Smooth muscle cell (in vitro differentiated cells): ENCODE measurements around the gene TOMM40. TPM values are rescaled to one million over a fixed set of nuclear protein-coding genes. Genes with fewer than 3 reads are reported as not detected.

Experiments used
- DNase-seq: peaks from one replicate; lab custom pipeline; 2025; ENCODE audit not compliant: unreplicated experiment; lab: John Stamatoyannopoulos, UW
- H2AFZ ChIP-seq: fragments of 200-600 bp; sonication (generic); 2 replicates; pipeline ENCODE4 v1.6.0; 2016; ENCODE audit warnings: antibody characterized with exemption, low read depth, mild to moderate bottlenecking
- H3F3A ChIP-seq: fragments of 200-600 bp; sonication (generic); 2 replicates; pipeline ENCODE4 v1.6.0; 2017; ENCODE audit warnings: antibody characterized with exemption, low read depth
- H3K27ac ChIP-seq: fragments of 200-600 bp; sonication (generic); 2 replicates; pipeline ENCODE4 v1.5.1; 2016; ENCODE audit warnings: low read depth, mild to moderate bottlenecking
- H3K27me3 ChIP-seq: fragments of 200-600 bp; sonication (generic); 2 replicates; pipeline ENCODE4 v1.6.1; 2016; ENCODE audit warnings: low read depth, mild to moderate bottlenecking
- H3K36me3 ChIP-seq: fragments of 200-600 bp; sonication (generic); 2 replicates; pipeline ENCODE4 v1.5.1; 2016; ENCODE audit warnings: low read depth
- H3K4me1 ChIP-seq: fragments of 200-600 bp; sonication (generic); 2 replicates; pipeline ENCODE4 v1.5.1; 2016; ENCODE audit warnings: low read depth
- H3K4me2 ChIP-seq: fragments of 200-600 bp; sonication (generic); 2 replicates; pipeline ENCODE4 v1.6.0; 2016; ENCODE audit warnings: mild to moderate bottlenecking
- H3K4me3 ChIP-seq: fragments of 200-600 bp; sonication (generic); 2 replicates; pipeline ENCODE4 v1.5.1; 2016; ENCODE audit warnings: mild to moderate bottlenecking
- H3K79me2 ChIP-seq: fragments of 200-600 bp; sonication (generic); 2 replicates; pipeline ENCODE4 v1.6.0; 2016; ENCODE audit warnings: low read depth, mild to moderate bottlenecking
- H3K9ac ChIP-seq: fragments of 200-600 bp; sonication (generic); 2 replicates; pipeline ENCODE4 v1.6.0; 2016; ENCODE audit warnings: low read depth
- H3K9me3 ChIP-seq: fragments of 200-600 bp; sonication (generic); replicated peaks from 2 replicates; pipeline ENCODE4 v1.5.1; 2016; ENCODE audit warnings: low read depth
- H4K20me1 ChIP-seq: fragments of 200-600 bp; sonication (generic); 2 replicates; pipeline ENCODE4 v1.6.0; 2016; ENCODE audit warnings: low read depth
- whole genome bisulfite sequencing: methylation state at CpG from one replicate; pipeline ENCODE4 v1.1.7; 2016; ENCODE audit warnings: low lambda C conversion rate; 5-methylcytosine and 5-hydroxymethylcytosine counted together
- polyA plus RNA-seq: library from polyadenylated mRNA; unstranded; fragments of >200 nt; fragmentation: Nextera tagmentation; extraction: Ambion mirVana; gene quantifications from 2 replicates; pipeline ENCODE4 v1.2.1, GENCODE V29; 2016
- total RNA-seq: library from RNA; depleted of rRNA; stranded (reverse); fragments of >200 nt; gene quantifications from 2 replicates; pipeline ENCODE4 v1.2.3, GENCODE V29; 2014
- TF ChIP-seq, protein P1 (sequence below): fragments of 200-600 bp; sonication (generic); IDR thresholded peaks from 2 replicates; pipeline ENCODE4 v1.5.1; 2017; ENCODE audit warnings: borderline replicate concordance, mild to moderate bottlenecking, antibody characterized with exemption; ENCODE audit not compliant: insufficient read depth, poor library complexity, severe bottlenecking

The TOMM40 gene
- total and polyA plus RNA-seq, 2 experiments from 2014 or later, result 65.0 to 96.0 TPM

DNA sequence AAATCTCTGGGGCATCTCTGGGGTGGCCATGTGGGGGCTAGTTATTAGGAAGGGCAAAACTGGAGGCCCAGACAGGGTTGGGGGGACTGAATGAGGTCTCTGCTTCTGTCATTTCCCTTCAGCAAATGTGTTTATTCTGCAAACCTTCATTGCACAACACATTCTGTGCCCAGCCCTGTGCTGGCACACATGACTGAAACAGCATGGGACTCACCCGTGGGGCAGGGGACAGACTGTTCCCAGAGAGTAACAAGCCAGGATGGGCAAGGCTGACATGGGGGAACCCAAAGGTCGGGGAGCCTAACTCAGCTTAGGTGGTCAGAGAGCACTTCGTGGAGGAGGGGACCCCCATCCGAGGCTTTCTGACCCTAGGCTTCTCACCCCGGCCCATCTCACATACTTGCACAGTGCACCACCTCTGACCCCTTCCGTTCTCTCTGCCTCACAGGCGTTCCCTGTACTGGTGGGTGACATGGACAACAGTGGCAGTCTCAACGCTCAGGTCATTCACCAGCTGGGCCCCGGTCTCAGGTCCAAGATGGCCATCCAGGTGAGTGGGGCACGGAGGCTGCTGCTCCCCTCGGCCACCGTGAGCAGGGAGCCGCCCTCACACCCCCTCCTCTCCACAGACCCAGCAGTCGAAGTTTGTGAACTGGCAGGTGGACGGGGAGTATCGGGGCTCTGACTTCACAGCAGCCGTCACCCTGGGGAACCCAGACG is 2.4 kb downstream of the TOMM40 start:
- H3K4me3 ChIP-seq, result no peak overlapping the region
- no peaks in the 10 kb centered on the region for H3K9me3 ChIP-seq
- peaks cover 20% of the 10 kb centered on the region for H3K79me2 ChIP-seq
- peaks cover 3% of the 10 kb centered on the region for H3F3A ChIP-seq
- DNase-seq, result no peak
- H3K4me2 ChIP-seq, result no peak overlapping the region
- no peaks in the 10 kb centered on the region for H4K20me1 ChIP-seq
- H3K4me1 ChIP-seq, result peaks cover 7% of the 10 kb centered on the region
- 94% methylated on average over 18 of the region's 18 CpGs for WGBS
- no peak overlapping the region for H2AFZ ChIP-seq
- peaks cover 4% of the 10 kb centered on the region for H3K36me3 ChIP-seq
- TF ChIP-seq, protein P1, sequence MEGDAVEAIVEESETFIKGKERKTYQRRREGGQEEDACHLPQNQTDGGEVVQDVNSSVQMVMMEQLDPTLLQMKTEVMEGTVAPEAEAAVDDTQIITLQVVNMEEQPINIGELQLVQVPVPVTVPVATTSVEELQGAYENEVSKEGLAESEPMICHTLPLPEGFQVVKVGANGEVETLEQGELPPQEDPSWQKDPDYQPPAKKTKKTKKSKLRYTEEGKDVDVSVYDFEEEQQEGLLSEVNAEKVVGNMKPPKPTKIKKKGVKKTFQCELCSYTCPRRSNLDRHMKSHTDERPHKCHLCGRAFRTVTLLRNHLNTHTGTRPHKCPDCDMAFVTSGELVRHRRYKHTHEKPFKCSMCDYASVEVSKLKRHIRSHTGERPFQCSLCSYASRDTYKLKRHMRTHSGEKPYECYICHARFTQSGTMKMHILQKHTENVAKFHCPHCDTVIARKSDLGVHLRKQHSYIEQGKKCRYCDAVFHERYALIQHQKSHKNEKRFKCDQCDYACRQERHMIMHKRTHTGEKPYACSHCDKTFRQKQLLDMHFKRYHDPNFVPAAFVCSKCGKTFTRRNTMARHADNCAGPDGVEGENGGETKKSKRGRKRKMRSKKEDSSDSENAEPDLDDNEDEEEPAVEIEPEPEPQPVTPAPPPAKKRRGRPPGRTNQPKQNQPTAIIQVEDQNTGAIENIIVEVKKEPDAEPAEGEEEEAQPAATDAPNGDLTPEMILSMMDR, result no peak
- H3K27ac ChIP-seq, result no peak overlapping the region
- H3K9ac ChIP-seq, result no peak overlapping the region
- H3K27me3 ChIP-seq, result no peaks in the 10 kb centered on the region

GRCh38 chr19:44894052-44894400 is 3.0 kb downstream of the TOMM40 start:
- Histone ChIP-seq H3K79me2 (peaks cover 20% of the 10 kb centered on the region), H3K4me3 (no peak overlapping the region), H4K20me1 (no peaks in the 10 kb centered on the region), H3K36me3 (peaks cover 4% of the 10 kb centered on the region), H3K4me2 (no peak overlapping the region), H3K9me3 (no peaks in the 10 kb centered on the region), H3K27me3 (no peaks in the 10 kb centered on the region), H3K9ac (no peak overlapping the region), H3K4me1 (peaks cover 7% of the 10 kb centered on the region), H3K27ac (no peak overlapping the region), H2AFZ (no peak overlapping the region), H3F3A (peaks cover 3% of the 10 kb centered on the region)
- TF ChIP-seq, protein P1, result no peak
- WGBS, result 97% methylated on average over 6 of the region's 6 CpGs
- DNase-seq, result no peak

- Histone ChIP-seq H3K36me3 (peaks cover 4% of the 10 kb centered on the region), H3F3A (no peaks in the 10 kb centered on the region), H3K4me2 (no peak overlapping the region), H2AFZ (no peak overlapping the region), H3K9me3 (no peaks in the 10 kb centered on the region), H3K4me1 (peaks cover 7% of the 10 kb centered on the region), H3K9ac (no peak overlapping the region), H3K27me3 (no peaks in the 10 kb centered on the region), H4K20me1 (no peaks in the 10 kb centered on the region), H3K27ac (no peak overlapping the region), H3K79me2 (peaks cover 20% of the 10 kb centered on the region), H3K4me3 (no peak overlapping the region)
- WGBS, result 83% methylated on average over 9 of the region's 9 CpGs
- TF ChIP-seq, protein P1, result no peak
- no peak for DNase-seq
Observed at GRCh38 chr19:44894946-44895345, 3.9 kb downstream of the TOMM40 start.

- Histone ChIP-seq H3K9me3 (no peaks in the 10 kb centered on the region), H2AFZ (no peak overlapping the region), H3K27ac (no peak overlapping the region), H3K4me3 (no peak overlapping the region), H4K20me1 (no peaks in the 10 kb centered on the region), H3K79me2 (peaks cover 3% of the 10 kb centered on the region), H3K9ac (no peak overlapping the region), H3K36me3 (peaks cover 4% of the 10 kb centered on the region), H3F3A (no peaks in the 10 kb centered on the region), H3K27me3 (no peaks in the 10 kb centered on the region), H3K4me2 (no peak overlapping the region), H3K4me1 (no peaks in the 10 kb centered on the region)
- TF ChIP-seq, protein P1, result no peak
- WGBS, result 96% methylated on average over 8 of the region's 8 CpGs
- DNase-seq, result no peak
Observed at GRCh38 chr19:44897835-44898234, 6.8 kb downstream of the TOMM40 start.
